Gastroesophageal sphincter (tissue), 3 donors: Measurements from ENCODE around the gene GALC.

Experiments
- EP300 ChIP-seq: sonication (generic); formaldehyde crosslinking; IDR thresholded peaks from one replicate; pipeline ENCODE4 v1.6.1; 2017; ENCODE audit warnings: antibody characterized with exemption, mild to moderate bottlenecking
- POLR2A ChIP-seq, 2 donors: fragments of 450-650 bp; IDR thresholded peaks; one replicate each; pipeline ENCODE4 v1.6.1; 2017; ENCODE audit warnings: antibody characterized with exemption in 2 of 2, mild to moderate bottlenecking in 2 of 2, moderate library complexity in 1 of 2
- TF ChIP-seq, protein P1 (sequence below), 4 experiments: fragments of 200-600 bp in 2 of 4; fragments of 450-650 bp in 2 of 4; sonication (generic) in 1 of 4; IDR thresholded peaks; one replicate each; pipeline ENCODE4 v1.5.1; 2017 to 2019; ENCODE audit warnings: antibody characterized with exemption in 4 of 4, mild to moderate bottlenecking in 2 of 4, moderate library complexity in 2 of 4

DNA sequence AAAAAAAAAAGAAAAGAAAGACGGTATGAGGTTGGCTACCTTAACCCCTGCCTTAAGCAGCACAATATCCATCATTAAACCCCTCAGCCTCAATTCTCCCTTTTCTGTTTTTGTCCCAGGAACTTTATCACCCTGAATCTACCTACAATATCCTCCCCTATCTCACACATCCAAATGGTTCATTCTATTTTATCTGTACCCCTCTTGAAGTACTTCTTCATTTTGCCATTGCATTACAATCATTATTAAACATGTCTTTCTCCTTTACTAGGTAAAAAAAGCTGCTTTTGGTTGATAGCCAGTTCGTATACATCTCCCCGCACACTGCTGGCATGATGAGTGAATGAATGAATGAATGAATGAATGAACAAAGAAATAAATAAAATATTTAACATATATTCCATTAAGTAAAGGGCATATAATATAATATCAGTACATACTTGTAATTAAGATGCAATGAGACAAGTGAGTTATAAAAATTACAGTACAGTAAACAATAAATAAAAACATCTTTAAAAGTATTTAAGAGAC, 11.6 kb upstream of the GALC start:
- TF ChIP-seq POLR2A (IDR thresholded peaks at IDR 0.05) (no peak), EP300 (no peak)
- TF ChIP-seq, protein P1, sequence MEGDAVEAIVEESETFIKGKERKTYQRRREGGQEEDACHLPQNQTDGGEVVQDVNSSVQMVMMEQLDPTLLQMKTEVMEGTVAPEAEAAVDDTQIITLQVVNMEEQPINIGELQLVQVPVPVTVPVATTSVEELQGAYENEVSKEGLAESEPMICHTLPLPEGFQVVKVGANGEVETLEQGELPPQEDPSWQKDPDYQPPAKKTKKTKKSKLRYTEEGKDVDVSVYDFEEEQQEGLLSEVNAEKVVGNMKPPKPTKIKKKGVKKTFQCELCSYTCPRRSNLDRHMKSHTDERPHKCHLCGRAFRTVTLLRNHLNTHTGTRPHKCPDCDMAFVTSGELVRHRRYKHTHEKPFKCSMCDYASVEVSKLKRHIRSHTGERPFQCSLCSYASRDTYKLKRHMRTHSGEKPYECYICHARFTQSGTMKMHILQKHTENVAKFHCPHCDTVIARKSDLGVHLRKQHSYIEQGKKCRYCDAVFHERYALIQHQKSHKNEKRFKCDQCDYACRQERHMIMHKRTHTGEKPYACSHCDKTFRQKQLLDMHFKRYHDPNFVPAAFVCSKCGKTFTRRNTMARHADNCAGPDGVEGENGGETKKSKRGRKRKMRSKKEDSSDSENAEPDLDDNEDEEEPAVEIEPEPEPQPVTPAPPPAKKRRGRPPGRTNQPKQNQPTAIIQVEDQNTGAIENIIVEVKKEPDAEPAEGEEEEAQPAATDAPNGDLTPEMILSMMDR (IDR thresholded peaks at IDR 0.05), result no peak
